ENCODE results near the gene CLHC1.

Gene CLHC1

GRCh38 chr2:55175254-55176093, 56.6 kb downstream of the CLHC1 start:
- no peak for TF ChIP-seq POLR2AphosphoS5 (IDR thresholded peaks at IDR 0.05; ENCODE audit: low read depth, low read length)
- no peak for TF ChIP-seq REST (IDR thresholded peaks at IDR 0.05; ENCODE audit: insufficient read depth in 1 of 2, low read depth in 2 of 2, low read length in 2 of 2)
- TF ChIP-seq FOXP2 (optimal IDR thresholded peaks at IDR 0.05; ENCODE audit: borderline replicate concordance, extremely low read depth, extremely low read length, insufficient read depth), result no peak
- no peak for TF ChIP-seq TAF1 (IDR thresholded peaks at IDR 0.05; ENCODE audit: borderline replicate concordance, insufficient read depth, low read length)
- no peak for TF ChIP-seq SIN3A (IDR thresholded peaks at IDR 0.05; ENCODE audit: borderline replicate concordance, insufficient read depth, low read length)

- TF ChIP-seq FOXP2 (optimal IDR thresholded peaks at IDR 0.05; ENCODE audit: borderline replicate concordance, extremely low read depth, extremely low read length, insufficient read depth) (no peak), TAF1 (IDR thresholded peaks at IDR 0.05; ENCODE audit: borderline replicate concordance, insufficient read depth, low read length) (no peak), SIN3A (IDR thresholded peaks at IDR 0.05; ENCODE audit: borderline replicate concordance, insufficient read depth, low read length) (no peak), POLR2AphosphoS5 (IDR thresholded peaks at IDR 0.05; ENCODE audit: low read depth, low read length) (no peak), REST (IDR thresholded peaks at IDR 0.05; ENCODE audit: insufficient read depth in 1 of 2, low read depth in 2 of 2, low read length in 2 of 2) (no peak)
Measured at GRCh38 chr2:55173438-55174054, 58.5 kb downstream of the CLHC1 start.

- TF ChIP-seq REST (IDR thresholded peaks at IDR 0.05; ENCODE audit: insufficient read depth in 1 of 2, low read depth in 2 of 2, low read length in 2 of 2), result no peak
Measured at GRCh38 chr2:55169915-55170314, 62.2 kb downstream of the CLHC1 start.

- no peak for TF ChIP-seq FOXP2 (optimal IDR thresholded peaks at IDR 0.05; ENCODE audit: borderline replicate concordance, extremely low read depth, extremely low read length, insufficient read depth)
- TF ChIP-seq SIN3A (IDR thresholded peaks at IDR 0.05; ENCODE audit: borderline replicate concordance, insufficient read depth, low read length), result no peak
- no peak for TF ChIP-seq REST (IDR thresholded peaks at IDR 0.05; ENCODE audit: insufficient read depth in 1 of 2, low read depth in 2 of 2, low read length in 2 of 2)
- TF ChIP-seq POLR2AphosphoS5 (IDR thresholded peaks at IDR 0.05; ENCODE audit: low read depth, low read length), result no peak
- no peak for TF ChIP-seq TAF1 (IDR thresholded peaks at IDR 0.05; ENCODE audit: borderline replicate concordance, insufficient read depth, low read length)
Measured at GRCh38 chr2:55169359-55169758, 62.7 kb downstream of the CLHC1 start.
